HepG2 (cell line): ENCODE results near the gene APOM. TPM values are rescaled to one million over a fixed set of nuclear protein-coding genes. Genes with fewer than 3 reads are reported as not detected.

Experiments
- AHR ChIP-seq: IDR thresholded peaks from 2 replicates; pipeline ENCODE4 v1.6.1; 2018; ENCODE audit warnings: missing genetic modification reagents, missing compliant biosample characterization
- ASH2L ChIP-seq: fragments of 300-600, 200-600 bp; sonication (generic); IDR thresholded peaks from 2 replicates; pipeline ENCODE4 v1.7.0; 2017; ENCODE audit warnings: low read depth, mild to moderate bottlenecking, moderate library complexity, mixed read lengths, low read length; ENCODE audit not compliant: insufficient read length
- CAMTA2 ChIP-seq: sonication (generic); formaldehyde crosslinking; IDR thresholded peaks from 2 replicates; pipeline ENCODE4 v1.4.0; 2020; ENCODE audit warnings: mild to moderate bottlenecking, missing genetic modification reagents, borderline replicate concordance
- CEBPB ChIP-seq: IDR thresholded peaks from 2 replicates; pipeline ENCODE4 v1.6.1; 2011; ENCODE audit warnings: low read depth, low read length, improper control_type of control experiment, borderline replicate concordance
- CEBPG ChIP-seq: IDR thresholded peaks from 2 replicates; pipeline ENCODE4 v1.6.1; 2016
- HDAC2 ChIP-seq: sonication (generic); formaldehyde crosslinking; IDR thresholded peaks from 2 replicates; pipeline ENCODE4 v1.4.0; 2020; ENCODE audit warnings: missing genetic modification reagents
- HNF1B ChIP-seq: sonication (generic); formaldehyde crosslinking; IDR thresholded peaks from 2 replicates; pipeline ENCODE4 v1.5.1; 2020; ENCODE audit warnings: mild to moderate bottlenecking, moderate library complexity, missing genetic modification reagents
- HNRNPK ChIP-seq: fragments of 200-400 bp; formaldehyde crosslinking; IDR thresholded peaks from 2 replicates; pipeline ENCODE4 v1.6.1; 2018; ENCODE audit warnings: low read length, low read depth, moderate library complexity, mild to moderate bottlenecking; ENCODE audit not compliant: poor library complexity, severe bottlenecking
- KLF6 ChIP-seq: IDR thresholded peaks from 2 replicates; pipeline ENCODE4 v1.8.0; 2016; ENCODE audit warnings: missing biosample characterization, missing genetic modification reagents
- NFIB ChIP-seq: sonication (generic); formaldehyde crosslinking; IDR thresholded peaks from 2 replicates; pipeline ENCODE4 v1.9.0; 2021; ENCODE audit warnings: missing genetic modification reagents, mild to moderate bottlenecking, borderline replicate concordance
- PCBP1 ChIP-seq: fragments of 200-400 bp; formaldehyde crosslinking; IDR thresholded peaks from 2 replicates; pipeline ENCODE4 v1.6.1; 2017; ENCODE audit warnings: mild to moderate bottlenecking, low read depth, low read length, borderline replicate concordance
- TAF1 ChIP-seq: sonication (generic); formaldehyde crosslinking; IDR thresholded peaks from 2 replicates; pipeline ENCODE4 v1.4.0; 2020; ENCODE audit warnings: missing genetic modification reagents
- UBTF ChIP-seq: sonication (generic); formaldehyde crosslinking; IDR thresholded peaks from 2 replicates; pipeline ENCODE4 v1.4.0; 2020; ENCODE audit warnings: mild to moderate bottlenecking, missing genetic modification reagents
- ZNF3 ChIP-seq: IDR thresholded peaks from 2 replicates; pipeline ENCODE4 v1.7.0; 2017; ENCODE audit warnings: inconsistent platforms
- ZNF530 ChIP-seq: sonication (generic); formaldehyde crosslinking; IDR thresholded peaks from 2 replicates; pipeline ENCODE4 v1.5.0; 2020; ENCODE audit warnings: low read depth, mild to moderate bottlenecking, missing genetic modification reagents
- ZNF619 ChIP-seq: sonication (generic); formaldehyde crosslinking; IDR thresholded peaks from 2 replicates; pipeline ENCODE4 v1.4.0; 2020; ENCODE audit warnings: mild to moderate bottlenecking, missing genetic modification reagents
- ZSCAN9 ChIP-seq: IDR thresholded peaks from 2 replicates; pipeline ENCODE4 v1.6.1; 2016; ENCODE audit warnings: borderline replicate concordance
- polyA plus RNA-seq, 8 experiments: library from polyadenylated mRNA; depleted of rRNA in 3 of 8; stranded (reverse) in 7 of 8; unstranded in 1 of 8; fragments of >200 nt; fragmentation: Illumina TruSeq in 4 of 8; extraction: Trizol in 4 of 8; gene quantifications; 2 replicates each; pipeline versions ENCODE4 v1.2.1 to v1.2.3, GENCODE V29; 2011 to 2016; ENCODE audit warnings: low read depth in 4 of 8, missing spikeins in 1 of 8, mixed read lengths in 1 of 8; ENCODE audit not compliant: insufficient read depth in 1 of 8
- total RNA-seq, 5 experiments: library from RNA; depleted of rRNA; stranded (reverse); fragments of >200 nt; fragmentation: Illumina TruSeq; extraction: Trizol; gene quantifications; 2 replicates each; pipeline ENCODE4 v1.2.3, GENCODE V29; 2016; ENCODE audit warnings: low read depth in 1 of 5
- TF ChIP-seq, protein P1 (sequence below): sonication (generic); formaldehyde crosslinking; IDR thresholded peaks from 2 replicates; pipeline ENCODE4 v1.4.0; 2020; ENCODE audit warnings: low read depth, missing genetic modification reagents
- TF ChIP-seq, protein P2 (sequence below): IDR thresholded peaks from 2 replicates; pipeline ENCODE4 v1.6.1; 2016; ENCODE audit warnings: missing biosample characterization, missing genetic modification reagents, low read depth
- TF ChIP-seq, protein P3 (sequence below): sonication (generic); formaldehyde crosslinking; IDR thresholded peaks from 2 replicates; pipeline ENCODE4 v1.8.1; 2023; ENCODE audit warnings: mild to moderate bottlenecking, missing genetic modification reagents, borderline replicate concordance

The APOM gene
- total and polyA plus RNA-seq, 2 of the 13 experiments (the other 11 are each of a cell fraction or from before 2014, with no cell fraction given), result 98.2 to 1,140 TPM

DNA sequence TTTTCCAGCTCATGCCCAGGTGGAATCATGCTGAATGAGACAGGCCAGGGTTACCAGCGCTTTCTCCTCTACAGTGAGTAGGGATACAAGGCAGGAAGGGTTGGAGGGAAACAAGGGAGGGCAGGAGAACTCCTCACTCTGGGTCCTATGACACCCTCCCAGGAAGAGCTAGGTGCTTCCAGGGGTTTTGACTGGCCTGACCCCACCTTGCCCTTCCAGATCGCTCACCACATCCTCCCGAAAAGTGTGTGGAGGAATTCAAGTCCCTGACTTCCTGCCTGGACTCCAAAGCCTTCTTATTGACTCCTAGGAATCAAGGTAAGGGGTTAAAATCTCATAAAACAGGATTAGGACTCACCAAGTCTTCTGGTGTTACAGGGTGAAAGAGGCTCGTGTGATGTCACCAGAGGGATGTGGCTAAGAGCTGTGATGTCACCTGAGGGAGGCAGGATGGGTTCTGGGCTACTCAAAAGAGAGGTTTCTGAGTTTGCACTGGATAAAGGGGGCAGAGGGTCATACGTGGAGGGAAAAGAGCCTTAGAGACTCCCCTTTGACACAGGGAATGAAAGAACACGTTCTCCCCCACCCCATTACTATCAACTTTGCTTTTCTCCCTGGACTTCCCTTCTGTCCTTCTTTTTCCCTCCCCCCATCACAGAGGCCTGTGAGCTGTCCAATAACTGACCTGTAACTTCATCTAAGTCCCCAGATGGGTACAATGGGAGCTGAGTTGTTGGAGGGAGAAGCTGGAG lies 1.9 kb downstream of the APOM start (continued):
- TF ChIP-seq UBTF (CRISPR knock-in tag), result no peak
- no peak for TF ChIP-seq ZSCAN9 (CRISPR knock-in tag)
- TF ChIP-seq, protein P1, sequence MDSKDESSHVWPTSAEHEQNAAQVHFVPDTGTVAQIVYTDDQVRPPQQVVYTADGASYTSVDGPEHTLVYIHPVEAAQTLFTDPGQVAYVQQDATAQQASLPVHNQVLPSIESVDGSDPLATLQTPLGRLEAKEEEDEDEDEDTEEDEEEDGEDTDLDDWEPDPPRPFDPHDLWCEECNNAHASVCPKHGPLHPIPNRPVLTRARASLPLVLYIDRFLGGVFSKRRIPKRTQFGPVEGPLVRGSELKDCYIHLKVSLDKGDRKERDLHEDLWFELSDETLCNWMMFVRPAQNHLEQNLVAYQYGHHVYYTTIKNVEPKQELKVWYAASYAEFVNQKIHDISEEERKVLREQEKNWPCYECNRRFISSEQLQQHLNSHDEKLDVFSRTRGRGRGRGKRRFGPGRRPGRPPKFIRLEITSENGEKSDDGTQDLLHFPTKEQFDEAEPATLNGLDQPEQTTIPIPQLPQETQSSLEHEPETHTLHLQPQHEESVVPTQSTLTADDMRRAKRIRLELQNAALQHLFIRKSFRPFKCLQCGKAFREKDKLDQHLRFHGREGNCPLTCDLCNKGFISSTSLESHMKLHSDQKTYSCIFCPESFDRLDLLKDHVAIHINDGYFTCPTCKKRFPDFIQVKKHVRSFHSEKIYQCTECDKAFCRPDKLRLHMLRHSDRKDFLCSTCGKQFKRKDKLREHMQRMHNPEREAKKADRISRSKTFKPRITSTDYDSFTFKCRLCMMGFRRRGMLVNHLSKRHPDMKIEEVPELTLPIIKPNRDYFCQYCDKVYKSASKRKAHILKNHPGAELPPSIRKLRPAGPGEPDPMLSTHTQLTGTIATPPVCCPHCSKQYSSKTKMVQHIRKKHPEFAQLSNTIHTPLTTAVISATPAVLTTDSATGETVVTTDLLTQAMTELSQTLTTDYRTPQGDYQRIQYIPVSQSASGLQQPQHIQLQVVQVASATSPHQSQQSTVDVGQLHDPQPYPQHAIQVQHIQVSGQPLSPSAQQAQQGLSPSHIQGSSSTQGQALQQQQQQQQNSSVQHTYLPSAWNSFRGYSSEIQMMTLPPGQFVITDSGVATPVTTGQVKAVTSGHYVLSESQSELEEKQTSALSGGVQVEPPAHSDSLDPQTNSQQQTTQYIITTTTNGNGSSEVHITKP, result 0 out of 2 replicates have a peak, but pooled peaks have one; percentile 26
- TF ChIP-seq KLF6 (CRISPR knock-in tag), result no peak
- peak; percentile 52 for TF ChIP-seq HNRNPK
- no peak for TF ChIP-seq ZNF619 (CRISPR knock-in tag)
- no peak for TF ChIP-seq ZNF3 (CRISPR knock-in tag)
- no peak for TF ChIP-seq ASH2L
- TF ChIP-seq, protein P2, sequence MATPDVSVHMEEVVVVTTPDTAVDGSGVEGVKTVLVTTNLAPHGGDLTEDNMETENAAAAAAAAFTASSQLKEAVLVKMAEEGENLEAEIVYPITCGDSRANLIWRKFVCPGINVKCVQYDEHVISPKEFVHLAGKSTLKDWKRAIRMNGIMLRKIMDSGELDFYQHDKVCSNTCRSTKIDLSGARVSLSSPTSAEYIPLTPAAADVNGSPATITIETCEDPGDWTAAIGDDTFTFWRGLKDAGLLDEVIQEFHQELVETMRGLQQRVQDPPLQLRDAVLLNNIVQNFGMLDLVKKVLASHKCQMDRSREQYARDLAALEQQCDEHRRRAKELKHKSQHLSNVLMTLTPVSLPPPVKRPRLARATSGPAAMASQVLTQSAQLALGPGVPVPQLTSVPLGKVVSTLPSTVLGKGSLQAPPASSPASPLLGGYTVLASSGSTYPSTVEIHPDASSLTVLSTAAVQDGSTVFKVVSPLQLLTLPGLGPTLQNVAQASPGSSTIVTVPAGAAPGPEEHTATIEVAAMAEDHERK, result no peak
- TF ChIP-seq PCBP1, result no peak
- peak; percentile 58; the same call in 1 of the 2 replicates for TF ChIP-seq HNF1B (CRISPR knock-in tag)
- no peak for TF ChIP-seq CAMTA2
- TF ChIP-seq, protein P3, sequence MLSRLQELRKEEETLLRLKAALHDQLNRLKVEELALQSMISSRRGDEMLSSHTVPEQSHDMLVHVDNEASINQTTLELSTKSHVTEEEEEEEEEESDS (CRISPR knock-in tag), result no peak
- no peak for TF ChIP-seq CEBPG (CRISPR knock-in tag)
- TF ChIP-seq TAF1 (CRISPR knock-in tag), result no peak
- TF ChIP-seq ZNF530 (CRISPR knock-in tag), result no peak
- no peak for TF ChIP-seq CEBPB
- TF ChIP-seq NFIB (CRISPR knock-in tag), result no peak
- TF ChIP-seq AHR (CRISPR knock-in tag), result no peak
- TF ChIP-seq HDAC2 (CRISPR knock-in tag), result no peak
